ENCODE data around the gene SCYGR7.

GRCh38 chr2:227772932-227773331, 44.8 kb downstream of the SCYGR7 start:
- TF ChIP-seq, protein P1, sequence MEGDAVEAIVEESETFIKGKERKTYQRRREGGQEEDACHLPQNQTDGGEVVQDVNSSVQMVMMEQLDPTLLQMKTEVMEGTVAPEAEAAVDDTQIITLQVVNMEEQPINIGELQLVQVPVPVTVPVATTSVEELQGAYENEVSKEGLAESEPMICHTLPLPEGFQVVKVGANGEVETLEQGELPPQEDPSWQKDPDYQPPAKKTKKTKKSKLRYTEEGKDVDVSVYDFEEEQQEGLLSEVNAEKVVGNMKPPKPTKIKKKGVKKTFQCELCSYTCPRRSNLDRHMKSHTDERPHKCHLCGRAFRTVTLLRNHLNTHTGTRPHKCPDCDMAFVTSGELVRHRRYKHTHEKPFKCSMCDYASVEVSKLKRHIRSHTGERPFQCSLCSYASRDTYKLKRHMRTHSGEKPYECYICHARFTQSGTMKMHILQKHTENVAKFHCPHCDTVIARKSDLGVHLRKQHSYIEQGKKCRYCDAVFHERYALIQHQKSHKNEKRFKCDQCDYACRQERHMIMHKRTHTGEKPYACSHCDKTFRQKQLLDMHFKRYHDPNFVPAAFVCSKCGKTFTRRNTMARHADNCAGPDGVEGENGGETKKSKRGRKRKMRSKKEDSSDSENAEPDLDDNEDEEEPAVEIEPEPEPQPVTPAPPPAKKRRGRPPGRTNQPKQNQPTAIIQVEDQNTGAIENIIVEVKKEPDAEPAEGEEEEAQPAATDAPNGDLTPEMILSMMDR (IDR thresholded peaks at IDR 0.05; ENCODE audit: low read depth, low read length, missing input control), result no peak
- TF ChIP-seq SP1 (IDR thresholded peaks at IDR 0.05) (no peak), JUND (IDR thresholded peaks at IDR 0.05) (no peak), TAF1 (conservative IDR thresholded peaks at IDR 0.05) (no peak), MAX (IDR thresholded peaks at IDR 0.05) (no peak), NR2F2 (IDR thresholded peaks at IDR 0.05) (no peak), HNF4A (conservative IDR thresholded peaks at IDR 0.05) (no peak), RAD21 (IDR thresholded peaks at IDR 0.05) (no peak), HNF4G (IDR thresholded peaks at IDR 0.05) (no peak), FOXA1 (IDR thresholded peaks at IDR 0.05) (no peak)
- TF ChIP-seq, protein P2, sequence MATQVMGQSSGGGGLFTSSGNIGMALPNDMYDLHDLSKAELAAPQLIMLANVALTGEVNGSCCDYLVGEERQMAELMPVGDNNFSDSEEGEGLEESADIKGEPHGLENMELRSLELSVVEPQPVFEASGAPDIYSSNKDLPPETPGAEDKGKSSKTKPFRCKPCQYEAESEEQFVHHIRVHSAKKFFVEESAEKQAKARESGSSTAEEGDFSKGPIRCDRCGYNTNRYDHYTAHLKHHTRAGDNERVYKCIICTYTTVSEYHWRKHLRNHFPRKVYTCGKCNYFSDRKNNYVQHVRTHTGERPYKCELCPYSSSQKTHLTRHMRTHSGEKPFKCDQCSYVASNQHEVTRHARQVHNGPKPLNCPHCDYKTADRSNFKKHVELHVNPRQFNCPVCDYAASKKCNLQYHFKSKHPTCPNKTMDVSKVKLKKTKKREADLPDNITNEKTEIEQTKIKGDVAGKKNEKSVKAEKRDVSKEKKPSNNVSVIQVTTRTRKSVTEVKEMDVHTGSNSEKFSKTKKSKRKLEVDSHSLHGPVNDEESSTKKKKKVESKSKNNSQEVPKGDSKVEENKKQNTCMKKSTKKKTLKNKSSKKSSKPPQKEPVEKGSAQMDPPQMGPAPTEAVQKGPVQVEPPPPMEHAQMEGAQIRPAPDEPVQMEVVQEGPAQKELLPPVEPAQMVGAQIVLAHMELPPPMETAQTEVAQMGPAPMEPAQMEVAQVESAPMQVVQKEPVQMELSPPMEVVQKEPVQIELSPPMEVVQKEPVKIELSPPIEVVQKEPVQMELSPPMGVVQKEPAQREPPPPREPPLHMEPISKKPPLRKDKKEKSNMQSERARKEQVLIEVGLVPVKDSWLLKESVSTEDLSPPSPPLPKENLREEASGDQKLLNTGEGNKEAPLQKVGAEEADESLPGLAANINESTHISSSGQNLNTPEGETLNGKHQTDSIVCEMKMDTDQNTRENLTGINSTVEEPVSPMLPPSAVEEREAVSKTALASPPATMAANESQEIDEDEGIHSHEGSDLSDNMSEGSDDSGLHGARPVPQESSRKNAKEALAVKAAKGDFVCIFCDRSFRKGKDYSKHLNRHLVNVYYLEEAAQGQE (IDR thresholded peaks at IDR 0.05), result no peak
- TF ChIP-seq, protein P3, sequence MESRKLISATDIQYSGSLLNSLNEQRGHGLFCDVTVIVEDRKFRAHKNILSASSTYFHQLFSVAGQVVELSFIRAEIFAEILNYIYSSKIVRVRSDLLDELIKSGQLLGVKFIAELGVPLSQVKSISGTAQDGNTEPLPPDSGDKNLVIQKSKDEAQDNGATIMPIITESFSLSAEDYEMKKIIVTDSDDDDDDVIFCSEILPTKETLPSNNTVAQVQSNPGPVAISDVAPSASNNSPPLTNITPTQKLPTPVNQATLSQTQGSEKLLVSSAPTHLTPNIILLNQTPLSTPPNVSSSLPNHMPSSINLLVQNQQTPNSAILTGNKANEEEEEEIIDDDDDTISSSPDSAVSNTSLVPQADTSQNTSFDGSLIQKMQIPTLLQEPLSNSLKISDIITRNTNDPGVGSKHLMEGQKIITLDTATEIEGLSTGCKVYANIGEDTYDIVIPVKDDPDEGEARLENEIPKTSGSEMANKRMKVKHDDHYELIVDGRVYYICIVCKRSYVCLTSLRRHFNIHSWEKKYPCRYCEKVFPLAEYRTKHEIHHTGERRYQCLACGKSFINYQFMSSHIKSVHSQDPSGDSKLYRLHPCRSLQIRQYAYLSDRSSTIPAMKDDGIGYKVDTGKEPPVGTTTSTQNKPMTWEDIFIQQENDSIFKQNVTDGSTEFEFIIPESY (IDR thresholded peaks at IDR 0.05), result no peak
